Mucosa of descending colon (tissue), 3 donors: ENCODE results near the gene SDCBP2. TPM values are rescaled to one million over a fixed set of nuclear protein-coding genes. Genes with fewer than 3 reads are reported as not detected.

Experiments used
- ATAC-seq: fragments of 200-7000 bp; cut with Tn5 transposase; one replicate; pipeline ENCODE4 v1.9.1; 2020; ENCODE audit warnings: mild to moderate bottlenecking, moderate library complexity
- DNase-seq, 3 donors: peaks; one replicate each; pipeline ENCODE4 v3.0.0-alpha.2; 2020
- H3K36me3 ChIP-seq: fragments of 200-600 bp; one replicate; pipeline ENCODE4 v1.8.0; 2021; ENCODE audit warnings: low read depth, mild to moderate bottlenecking
- H3K4me1 ChIP-seq: fragments of 200-600 bp; one replicate; pipeline ENCODE4 v1.8.0; 2021; ENCODE audit warnings: low read depth, mild to moderate bottlenecking
- H3K4me3 ChIP-seq: fragments of 200-600 bp; one replicate; pipeline ENCODE4 v1.8.0; 2021; ENCODE audit warnings: mild to moderate bottlenecking
- H3K9me3 ChIP-seq: fragments of 200-600 bp; one replicate; pipeline ENCODE4 v1.8.0; 2021; ENCODE audit warnings: mild to moderate bottlenecking
- CTCF ChIP-seq: fragments of 200-600 bp; IDR thresholded peaks from one replicate; pipeline ENCODE4 v1.8.0; 2022; ENCODE audit warnings: antibody characterized with exemption, mild to moderate bottlenecking
- intact Hi-C, 2 donors: fragments of 100-400 bp; cut with DNase I in 1 of 2; cut with micrococcal nuclease in 1 of 2; formaldehyde crosslinking; loops; one replicate each; pipeline versions ENCODE4 v1.11.0 to v1.11.1; 2022; cut with DNase I, micrococcal nuclease
- long read RNA-seq, 2 donors: library from polyadenylated mRNA; unstranded; transcript quantifications; one replicate each; pipeline ENCODE4 v2.0.0, GENCODE V29; 2019 to 2021
- total RNA-seq, 3 donors: library from RNA; stranded (reverse); fragmentation: NEBNext Ultra II Directional in 2 of 3; extraction: Animal tissue kit (Norgen Biotek cat#: 25700) in 2 of 3; gene quantifications; one replicate each; pipeline versions ENCODE4 v1.2.1 to v1.2.4, GENCODE V29; 2021 to 2023
- donor health status: DM: no; HTN: no; CAD: no; lungs with moderate emphysema.
- donor health status: DM: no; HTN: no; CAD: no.
- donor health status: DM: no; HTN: yes; CAD: no.

SDCBP2 gene
- total RNA-seq: 100 to 1,000 TPM; 165 to 447 (median 320) TPM
- long read RNA-seq, donor 1, transcript SDCBP2-202 (9 exons, 1,519 nt): major isoform, 193 of 271 reads
- long read RNA-seq, donor 1, partial matches to known transcripts: 34 of 271 reads
- long read RNA-seq, donor 1, other reads (novel, unspliced or antisense): 37 of 271 reads
- long read RNA-seq, donor 2, transcript SDCBP2-202 (9 exons, 1,519 nt): major isoform, 323 of 379 reads
- long read RNA-seq, donor 2, partial matches to known transcripts: 10 of 379 reads
- long read RNA-seq, donor 2, other reads (novel, unspliced or antisense): 39 of 379 reads

- no peak for TF ChIP-seq CTCF
- H3K4me1 ChIP-seq: peaks cover 41% of the 10 kb centered on the region
Measured at GRCh38 chr20:1328680-1329330, at the start of gene SDCBP2. SDCBP2 (minus strand) TSS chr20:1329139; CDS start chr20:1320416, 8,723 bp downstream.

GRCh38 chr20:1378735-1379125 is 49.8 kb upstream of the SDCBP2 start:
- peaks cover 36% of the 10 kb centered on the region for H3K4me1 ChIP-seq
- no peaks in the 10 kb centered on the region for H3K9me3 ChIP-seq
- intact Hi-C loops: loop anchor here in 1 of 2 donors (5.0 kb wide), 1 partner anchor 51 kb away; the partner anchor contains the start of gene SDCBP2
- no peak for ATAC-seq
- no peak overlapping the region for H3K4me3 ChIP-seq
- no peak for TF ChIP-seq CTCF
- no peak for DNase-seq
- no peaks in the 10 kb centered on the region for H3K36me3 ChIP-seq

More at GRCh38 chr20:1328680-1329330, at the start of gene SDCBP2:
- ATAC-seq (peak; percentile 80), DNase-seq (peak; percentile 89 to 92 (median 90))
- Histone ChIP-seq H3K4me3 (peak within 1 kb of the TSS; percentile 0), H3K36me3 (no peaks in the 10 kb centered on the region), H3K9me3 (no peaks in the 10 kb centered on the region)
- intact Hi-C loops: loop anchor here (5.0 kb wide), 2 partner anchors 48 to 63 kb away; partner anchors contain the start of gene FKBP1A (in 1 of the 2)

- no peak overlapping the region for H3K4me3 ChIP-seq
- H3K4me1 ChIP-seq: peaks cover 31% of the 10 kb centered on the region
- intact Hi-C loops: loop anchor here in 1 of 2 donors (5.0 kb wide), 1 partner anchor 51 kb away; the partner anchor contains the start of gene SDCBP2
- no peak for TF ChIP-seq CTCF
- H3K9me3 ChIP-seq: no peaks in the 10 kb centered on the region
- DNase-seq: no peak
- no peaks in the 10 kb centered on the region for H3K36me3 ChIP-seq
- no peak for ATAC-seq
Measured at GRCh38 chr20:1377984-1378734, 49.2 kb upstream of the SDCBP2 start.

GRCh38 chr20:1377341-1377871 is 48.5 kb upstream of the SDCBP2 start:
- H3K9me3 ChIP-seq: no peaks in the 10 kb centered on the region
- intact Hi-C loops: loop anchor here in 1 of 2 donors (5.0 kb wide), 1 partner anchor 50 kb away; the partner anchor contains the start of gene SDCBP2
- no peak for DNase-seq
- H3K4me1 ChIP-seq: peaks cover 23% of the 10 kb centered on the region
- TF ChIP-seq CTCF: no peak
- no peak overlapping the region for H3K4me3 ChIP-seq
- no peaks in the 10 kb centered on the region for H3K36me3 ChIP-seq
- ATAC-seq: no peak
